RWPE1 (cell line): ENCODE measurements around the gene PNPO.
A peak's percentile ranks its signal among the peaks of the same experiment; 100 is the strongest.
"Not testable (repeated sequence)": the region's sequence is repeated elsewhere in the genome, so short reads cannot be mapped to it uniquely, and the experiment has no call there.

ENCODE experiments used
- CTCF ChIA-PET: fragments of 350-600 bp; sonication (Branson Sonifier 250); formaldehyde crosslinking; extraction: SDS; loops from one replicate; lab custom pipeline; 2021; lab: Yijun Ruan, JAX
- POLR2A ChIA-PET: fragments of 400-600 bp; formaldehyde crosslinking; extraction: SDS; loops from one replicate; lab custom pipeline; 2020; ENCODE audit warnings: antibody characterized with exemption; ENCODE audit not compliant: low non-redundant PET; lab: Yijun Ruan, JAX
- DNase-seq: peaks from one replicate; pipeline ENCODE4 v3.0.0; 2012; ENCODE audit warnings: low spot score
- H3K27ac ChIP-seq: fragments of 450-650 bp; 2 replicates; pipeline ENCODE4 v1.5.1; 2017
- TF ChIP-seq, protein P1 (sequence below): fragments of 450-650 bp; conservative IDR thresholded peaks from 2 replicates; pipeline ENCODE4 v1.5.1; 2017; ENCODE audit warnings: low read depth, mild to moderate bottlenecking

Gene PNPO

DNA sequence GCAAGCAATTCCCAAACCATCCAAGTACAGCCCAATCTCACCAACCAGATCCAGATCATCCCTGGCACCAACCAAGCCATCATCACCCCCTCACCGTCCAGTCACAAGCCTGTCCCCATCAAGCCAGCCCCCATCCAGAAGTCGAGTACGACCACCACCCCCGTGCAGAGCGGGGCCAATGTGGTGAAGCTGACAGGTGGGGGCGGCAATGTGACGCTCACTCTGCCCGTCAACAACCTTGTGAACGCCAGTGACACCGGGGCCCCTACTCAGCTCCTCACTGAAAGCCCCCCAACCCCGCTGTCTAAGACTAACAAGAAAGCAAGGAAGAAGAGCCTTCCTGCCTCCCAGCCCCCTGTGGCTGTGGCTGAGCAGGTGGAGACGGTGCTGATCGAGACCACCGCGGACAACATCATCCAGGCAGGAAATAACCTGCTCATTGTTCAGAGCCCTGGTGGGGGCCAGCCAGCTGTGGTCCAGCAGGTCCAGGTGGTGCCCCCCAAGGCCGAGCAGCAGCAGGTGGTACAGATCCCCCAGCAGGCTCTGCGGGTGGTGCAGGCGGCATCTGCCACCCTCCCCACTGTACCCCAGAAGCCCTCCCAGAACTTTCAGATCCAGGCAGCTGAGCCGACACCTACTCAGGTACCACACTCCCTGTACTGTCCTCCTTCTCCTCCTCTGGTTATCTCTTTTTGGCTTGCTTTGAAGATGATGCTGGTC, 24.7 kb upstream of the PNPO start:
- CTCF ChIA-PET = interaction anchor here (0.8 kb wide), 1 partner anchor 30 kb away, joined by 5 read pairs; no protein-coding TSS in a partner anchor
- TF ChIP-seq, protein P1, sequence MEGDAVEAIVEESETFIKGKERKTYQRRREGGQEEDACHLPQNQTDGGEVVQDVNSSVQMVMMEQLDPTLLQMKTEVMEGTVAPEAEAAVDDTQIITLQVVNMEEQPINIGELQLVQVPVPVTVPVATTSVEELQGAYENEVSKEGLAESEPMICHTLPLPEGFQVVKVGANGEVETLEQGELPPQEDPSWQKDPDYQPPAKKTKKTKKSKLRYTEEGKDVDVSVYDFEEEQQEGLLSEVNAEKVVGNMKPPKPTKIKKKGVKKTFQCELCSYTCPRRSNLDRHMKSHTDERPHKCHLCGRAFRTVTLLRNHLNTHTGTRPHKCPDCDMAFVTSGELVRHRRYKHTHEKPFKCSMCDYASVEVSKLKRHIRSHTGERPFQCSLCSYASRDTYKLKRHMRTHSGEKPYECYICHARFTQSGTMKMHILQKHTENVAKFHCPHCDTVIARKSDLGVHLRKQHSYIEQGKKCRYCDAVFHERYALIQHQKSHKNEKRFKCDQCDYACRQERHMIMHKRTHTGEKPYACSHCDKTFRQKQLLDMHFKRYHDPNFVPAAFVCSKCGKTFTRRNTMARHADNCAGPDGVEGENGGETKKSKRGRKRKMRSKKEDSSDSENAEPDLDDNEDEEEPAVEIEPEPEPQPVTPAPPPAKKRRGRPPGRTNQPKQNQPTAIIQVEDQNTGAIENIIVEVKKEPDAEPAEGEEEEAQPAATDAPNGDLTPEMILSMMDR = no peak
- DNase-seq = no peak
- POLR2A ChIA-PET = interaction anchor here (0.6 kb wide), 1 partner anchor 1700 kb away, joined by 4 read pairs; no protein-coding TSS in a partner anchor
- H3K27ac ChIP-seq = peak overlapping the region; percentile 72

DNA sequence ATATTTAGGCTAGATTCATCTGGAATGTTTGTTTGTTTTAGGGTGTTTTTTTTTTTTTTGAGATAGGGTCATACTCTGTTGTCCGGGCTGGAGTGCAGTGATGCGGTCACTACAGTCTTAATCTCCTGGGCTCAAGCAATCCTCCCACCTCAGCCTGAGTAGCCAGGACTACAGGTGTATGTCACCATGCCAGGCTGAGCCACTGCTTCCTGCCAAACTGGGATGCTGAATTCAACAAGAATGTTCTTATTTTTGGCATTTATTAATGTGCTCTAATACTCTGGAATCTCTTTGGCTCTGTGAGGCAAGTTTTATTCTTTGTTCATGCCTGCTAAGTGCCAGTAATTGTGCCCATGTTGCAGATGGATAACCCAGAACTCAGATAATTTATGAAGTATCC, 23.8 kb upstream of the PNPO start:
- DNase-seq = no peak
- CTCF ChIA-PET = interaction anchor here (0.8 kb wide), 1 partner anchor 30 kb away, joined by 5 read pairs; no protein-coding TSS in a partner anchor
- no peak overlapping the region for H3K27ac ChIP-seq
- POLR2A ChIA-PET = interaction anchor here (0.6 kb wide), 1 partner anchor 1699 kb away, joined by 4 read pairs; no protein-coding TSS in a partner anchor
- TF ChIP-seq, protein P1 = no peak

DNA sequence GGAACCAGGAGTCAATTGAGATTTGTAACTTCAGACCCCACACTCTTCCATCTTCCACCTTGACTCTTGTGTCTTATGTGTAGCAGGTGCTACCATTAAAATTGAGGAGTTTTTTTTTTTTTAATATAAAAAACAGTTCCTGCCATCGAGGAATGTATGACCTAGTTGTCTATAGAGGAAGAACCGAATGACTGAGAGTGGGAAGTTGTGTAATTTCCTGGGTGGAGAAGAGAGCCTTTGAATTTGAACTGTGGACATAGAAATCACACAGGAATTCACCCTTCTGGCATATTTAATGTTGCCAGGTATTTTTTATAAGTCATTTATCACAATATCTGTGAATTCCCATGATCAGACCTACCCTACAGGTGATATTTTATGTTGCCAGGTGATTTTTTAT, 23.4 kb upstream of the PNPO start:
- CTCF ChIA-PET = interaction anchor here (0.6 kb wide), 2 partner anchors 119 to 1169 kb away, joined by 3 read pairs; no protein-coding TSS in a partner anchor
- no peak overlapping the region for H3K27ac ChIP-seq
- POLR2A ChIA-PET = no interaction called here
- DNase-seq = no peak
- TF ChIP-seq, protein P1 = no peak

DNA sequence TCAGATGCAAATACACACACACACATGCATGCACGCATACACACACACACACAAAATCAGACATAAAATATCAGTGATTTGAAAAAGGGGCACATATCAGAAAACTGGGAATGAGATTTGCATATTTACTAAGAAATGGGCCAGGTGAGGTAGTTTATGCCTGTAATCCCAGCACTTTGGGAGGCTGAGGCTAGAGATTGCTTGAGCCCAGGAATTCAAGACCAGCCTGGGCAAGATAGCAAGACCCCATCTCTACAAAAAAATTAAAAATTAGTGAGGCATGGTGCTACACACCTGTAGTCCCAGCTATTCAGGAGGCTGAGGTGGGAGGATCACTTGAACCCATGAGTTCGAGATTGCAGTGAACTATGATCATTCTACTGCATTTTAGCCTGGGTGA, 22.4 kb upstream of the PNPO start:
- POLR2A ChIA-PET = interaction anchor here (0.7 kb wide), 1 partner anchor 23 kb away, joined by 3 read pairs; the partner anchor contains the start of gene PNPO
- CTCF ChIA-PET = interaction anchor here (1.0 kb wide), 1 partner anchor 28 kb away, joined by 3 read pairs; no protein-coding TSS in a partner anchor
- H3K27ac ChIP-seq = no peak overlapping the region
- TF ChIP-seq, protein P1 = no peak
- DNase-seq = no peak

- H3K27ac ChIP-seq, DNase-seq: not testable (repeated sequence)
- ChIA-PET CTCF (interaction anchor here (0.8 kb wide), 1 partner anchor 122 kb away, joined by 3 read pairs; no protein-coding TSS in a partner anchor), POLR2A (interaction anchor here (0.7 kb wide), 1 partner anchor 21 kb away, joined by 3 read pairs; no protein-coding TSS in a partner anchor)
These were observed 21.5 kb upstream of the PNPO start for GRCh38 chr17:47919889-47920288.

- TF ChIP-seq, protein P1 = no peak
- peak overlapping the region; percentile 11; the same call in 1 of the 2 replicates for H3K27ac ChIP-seq
- no peak for DNase-seq
- ChIA-PET POLR2A (interaction anchor here (1.2 kb wide), 1 partner anchor 46 kb away, joined by 4 read pairs; the partner anchor contains the start of gene CDK5RAP3), CTCF (interaction anchor here (1.6 kb wide), 1 partner anchor 11 kb away, joined by 8 read pairs; no protein-coding TSS in a partner anchor)
These were observed 16.3 kb upstream of the PNPO start for GRCh38 chr17:47924785-47925677.
